Renal cortex interstitium (tissue), 11 donors: ENCODE measurements around the gene IL22. TPM values are rescaled to one million over a fixed set of nuclear protein-coding genes. Genes with fewer than 3 reads are reported as not detected.
A peak's percentile ranks its signal among the peaks of the same experiment; 100 is the strongest.
"Not testable (repeated sequence)": the region's sequence is repeated elsewhere in the genome, so short reads cannot be mapped to it uniquely, and the experiment has no call there.

Experiments
- DNase-seq, 11 donors: peaks; one replicate each; pipeline ENCODE4 v3.0.0-alpha.2; 2013; ENCODE audit warnings: low read depth in 9 of 11, low spot score in 4 of 11; ENCODE audit errors: extremely low read depth in 1 of 11
- polyA plus RNA-seq, 3 donors: library from polyadenylated mRNA; unstranded; fragments of 120-200 nt; gene quantifications; one replicate each; pipeline ENCODE4 v1.2.1, GENCODE V29; 2013; ENCODE audit not compliant: insufficient read length in 3 of 3

Gene IL22
- polyA plus RNA-seq, 3 donors = not detected

DNA sequence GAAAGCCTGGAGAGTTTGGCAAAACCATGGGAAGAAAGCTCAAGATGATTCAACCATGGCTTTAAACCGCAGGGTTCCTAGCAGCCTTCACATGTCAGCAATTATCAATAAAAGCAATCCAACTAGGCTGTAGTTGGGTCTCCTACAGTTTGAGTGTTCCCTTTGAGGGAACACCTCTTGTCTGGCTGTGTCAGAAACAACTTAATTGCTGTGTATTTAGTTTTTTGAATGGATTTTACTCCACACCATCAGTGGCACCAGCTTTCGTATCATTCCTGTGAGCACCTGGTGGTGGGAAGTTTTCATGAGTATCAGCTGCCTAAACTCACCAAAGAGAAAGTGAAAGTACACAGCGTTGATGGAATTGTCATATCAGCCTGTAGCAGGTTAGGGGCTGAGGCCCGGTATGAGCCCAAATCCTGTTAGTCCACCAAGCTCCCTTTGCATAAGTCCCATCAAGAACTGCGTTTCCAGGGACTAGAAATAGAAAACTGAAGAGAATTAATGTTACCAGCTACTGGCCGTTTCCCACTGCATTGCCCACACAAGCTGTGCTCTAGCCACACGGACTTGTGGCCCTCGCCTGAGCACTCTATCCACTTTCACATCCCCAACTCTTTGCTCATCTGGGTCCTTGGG lies 16.9 kb downstream of the IL22 start:
- DNase-seq = no peak

DNA sequence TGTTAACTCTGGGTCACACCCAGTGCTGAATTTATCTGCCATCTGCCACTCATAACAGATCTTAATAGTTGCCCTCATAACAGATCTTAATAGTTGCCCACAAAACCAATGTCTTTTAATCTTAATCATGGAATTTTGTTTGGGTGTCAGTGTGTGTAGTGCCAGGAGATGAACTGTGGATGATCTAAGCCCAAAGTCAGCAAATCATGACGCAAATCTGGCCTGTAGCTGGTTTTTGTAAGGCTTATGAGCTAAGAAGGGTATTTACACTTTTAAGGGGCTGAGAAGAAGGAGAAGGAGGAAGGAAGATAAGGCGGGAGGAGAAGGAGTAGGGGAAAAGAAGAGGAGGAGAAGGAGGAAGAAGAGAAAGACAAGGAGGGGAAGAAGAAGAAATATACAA lies 17.8 kb downstream of the IL22 start:
- no peak for DNase-seq

DNA sequence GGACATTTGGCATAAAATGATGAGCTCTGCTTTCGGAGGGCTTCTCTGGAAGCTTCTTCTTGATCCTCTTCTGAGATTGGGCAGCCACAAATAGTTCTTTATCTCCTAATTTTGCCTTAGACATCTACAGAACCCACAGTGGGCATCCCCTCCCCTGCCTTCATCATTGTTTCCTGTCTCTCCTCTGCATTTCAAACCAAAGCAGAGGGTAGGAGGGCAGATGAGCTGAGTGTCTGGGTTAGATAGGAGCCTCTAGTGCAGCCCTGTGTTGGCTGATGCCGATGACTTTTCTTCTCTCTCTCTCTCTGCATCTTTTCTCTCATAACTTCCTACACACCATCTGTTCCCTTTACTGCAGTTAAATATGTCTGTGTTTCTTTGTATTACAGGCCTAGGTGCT lies 19.3 kb downstream of the IL22 start:
- no peak for DNase-seq

DNA sequence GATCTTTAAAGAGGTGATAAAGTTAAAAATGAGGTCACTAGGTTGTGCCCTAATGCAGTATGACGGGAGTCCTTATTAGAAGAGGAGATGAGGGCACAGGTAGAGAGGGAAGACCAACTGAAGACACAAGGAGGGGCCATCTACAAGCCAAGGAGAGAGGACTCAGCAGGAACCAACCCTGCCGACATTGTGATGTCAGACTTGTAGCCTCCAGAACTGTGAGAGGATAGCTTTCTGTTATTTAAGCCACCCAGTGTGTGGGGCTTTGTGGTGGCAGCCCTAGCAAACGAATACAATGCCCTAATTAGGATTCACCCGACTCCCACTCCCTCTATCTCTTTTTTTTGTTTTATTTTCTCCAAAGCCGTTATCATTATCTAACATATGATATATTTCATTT lies 19.9 kb downstream of the IL22 start:
- DNase-seq = no peak

DNA sequence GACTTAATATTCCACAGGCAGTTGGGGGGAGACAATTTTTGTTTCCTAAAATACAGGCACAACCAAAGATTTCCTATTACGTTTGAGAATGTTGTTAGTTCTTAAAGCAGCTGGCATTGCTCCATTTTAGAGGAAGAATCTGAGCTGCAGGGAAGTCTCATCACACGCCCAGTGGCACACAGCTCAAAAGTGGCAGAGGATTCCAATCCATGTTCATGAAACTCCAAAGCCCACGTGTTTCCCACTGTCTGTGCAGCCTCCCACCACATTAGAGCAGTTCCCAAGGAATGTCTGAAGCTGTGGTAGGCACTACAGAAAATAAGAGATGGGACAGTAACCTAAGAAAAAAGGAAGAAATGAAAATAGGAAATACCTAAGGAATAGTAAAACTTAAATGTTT lies 21.7 kb downstream of the IL22 start:
- no peak for DNase-seq

DNA sequence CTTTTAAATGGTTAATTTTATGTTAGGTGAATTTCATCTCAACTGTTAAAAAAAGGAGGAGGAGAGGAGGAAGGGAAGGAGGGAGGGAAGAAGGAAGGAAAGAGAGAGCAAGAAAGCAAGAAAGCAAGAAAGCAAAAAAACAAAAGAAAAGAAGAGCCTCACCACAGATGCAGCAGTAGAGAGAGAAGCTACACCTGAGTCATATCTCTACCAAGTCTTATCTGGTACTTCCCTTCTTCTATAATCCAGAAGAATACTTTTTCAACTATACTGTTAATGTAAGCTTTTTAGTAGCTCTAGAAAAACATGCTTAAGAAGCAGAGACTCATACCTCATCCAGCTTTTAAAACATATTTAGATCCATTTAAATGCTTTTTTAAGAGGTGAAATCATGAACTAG lies 22.2 kb downstream of the IL22 start:
- no peak for DNase-seq

DNA sequence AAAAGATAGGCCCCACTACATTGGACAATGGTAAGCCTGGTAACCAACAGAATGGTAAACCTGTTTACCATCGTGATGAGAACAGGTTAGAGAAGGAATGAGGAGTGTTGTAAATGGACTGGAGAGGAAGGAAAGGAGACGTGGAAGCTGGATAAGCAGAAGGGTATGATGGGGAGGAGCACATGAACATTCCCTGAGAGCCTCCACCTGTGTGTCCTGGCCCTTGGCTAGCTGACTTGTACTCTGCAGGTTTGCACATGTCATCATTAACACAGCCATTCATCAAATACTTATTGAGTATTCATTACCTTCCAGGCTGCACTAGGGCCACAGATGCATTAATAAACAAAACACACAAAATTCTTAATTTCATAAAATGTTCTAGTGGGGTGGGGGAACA lies 23.4 kb downstream of the IL22 start:
- no peak for DNase-seq

DNA sequence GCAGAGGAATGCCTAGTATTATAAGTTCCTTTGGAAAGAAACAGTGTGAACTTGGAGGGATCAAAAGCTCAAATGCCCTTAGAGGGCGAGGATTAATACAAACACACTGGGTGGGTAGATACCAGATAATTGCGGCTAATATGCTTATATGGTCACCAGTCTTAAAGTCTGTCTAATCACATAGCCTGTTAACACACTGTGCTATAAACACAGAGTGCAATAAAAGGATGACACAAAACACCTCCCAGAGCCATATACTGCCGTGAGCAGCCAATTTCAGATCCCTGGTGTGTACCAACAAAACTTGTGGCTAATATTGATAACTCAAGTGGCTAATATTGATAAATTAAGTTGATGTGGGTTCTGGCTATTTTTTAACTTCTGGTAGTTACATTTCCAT lies 26.0 kb downstream of the IL22 start:
- no peak for DNase-seq

DNA sequence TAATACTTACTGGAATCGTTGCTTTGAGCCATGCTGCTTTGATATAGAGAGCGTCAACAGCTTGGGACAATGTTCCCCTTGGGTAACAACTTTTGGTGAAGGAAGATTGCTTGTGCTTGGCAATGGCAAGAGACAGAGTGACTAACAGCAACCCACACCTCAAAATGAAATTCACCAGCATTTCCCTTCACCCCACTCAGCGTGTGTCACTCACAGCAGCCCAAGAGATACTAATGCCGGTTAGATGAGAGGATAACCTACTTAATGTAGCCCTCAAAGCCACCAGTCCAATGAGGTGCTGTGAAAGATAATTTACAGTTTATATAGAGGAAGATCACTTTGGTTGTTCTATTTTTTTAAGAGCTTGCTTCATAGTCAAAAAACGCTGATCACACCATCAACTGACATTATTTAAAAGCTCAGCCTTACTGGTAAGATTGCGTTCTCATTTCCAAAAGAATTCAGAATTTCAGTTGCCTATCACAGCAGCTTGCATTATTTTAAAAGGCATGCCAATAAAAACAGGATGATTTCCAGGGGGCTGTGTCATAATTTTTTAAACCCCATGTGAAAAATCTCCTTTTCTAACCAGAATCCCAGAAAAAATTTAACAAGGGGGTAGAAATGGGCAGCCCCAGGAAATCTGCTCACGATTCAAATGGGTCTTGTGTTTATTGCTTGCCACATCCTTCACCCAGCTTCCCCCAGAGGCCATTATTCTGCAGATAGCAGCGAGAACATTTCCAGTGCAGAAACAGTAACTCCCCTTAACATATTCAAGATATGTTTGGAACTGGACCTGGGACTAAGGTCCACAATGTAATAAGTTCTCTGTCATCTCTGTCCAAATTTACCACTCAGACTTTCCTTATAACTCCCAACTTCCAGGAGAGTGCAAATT lies 27.6 kb downstream of the IL22 start, which contains the start of gene IL26:
TSS of gene IL26 (minus strand) at position 235 of the 901 bp plus-strand sequence. CDS start at position 181, 54 bp downstream.
- DNase-seq = no peak

DNA sequence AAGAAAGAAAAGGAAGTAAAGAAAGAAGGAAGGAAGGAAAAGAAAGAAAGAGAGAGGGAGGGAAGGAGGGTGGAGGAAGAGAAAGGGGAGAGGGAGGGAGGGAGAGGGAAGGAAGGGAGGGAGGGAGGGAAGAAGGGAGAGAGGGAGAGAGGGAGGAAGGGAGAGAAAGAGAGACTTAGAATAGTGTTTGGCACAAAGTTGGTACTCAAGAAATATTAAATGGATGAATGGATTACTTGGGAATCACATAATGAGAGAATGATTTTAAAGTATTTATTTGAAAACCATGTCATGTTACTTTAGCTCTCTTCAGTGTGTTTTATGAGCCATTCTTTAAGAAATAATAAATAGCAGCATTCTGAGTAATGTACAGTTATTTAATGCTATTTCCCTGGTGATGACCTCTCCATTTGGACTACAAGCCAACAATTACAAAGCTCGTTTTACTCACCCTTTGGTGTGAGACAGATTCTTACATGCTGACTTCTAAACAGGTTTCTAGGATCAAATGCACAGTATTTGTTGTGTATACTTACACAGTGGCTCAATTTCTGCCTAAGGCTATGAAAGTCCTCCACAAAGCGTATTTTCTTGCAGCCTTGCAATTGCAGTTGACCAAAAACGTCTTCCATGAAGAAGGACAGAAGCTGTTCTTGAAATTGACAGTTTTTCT lies 28.7 kb downstream of the IL22 start:
- peak in 1 of 11 donors; percentile 33 for DNase-seq

DNA sequence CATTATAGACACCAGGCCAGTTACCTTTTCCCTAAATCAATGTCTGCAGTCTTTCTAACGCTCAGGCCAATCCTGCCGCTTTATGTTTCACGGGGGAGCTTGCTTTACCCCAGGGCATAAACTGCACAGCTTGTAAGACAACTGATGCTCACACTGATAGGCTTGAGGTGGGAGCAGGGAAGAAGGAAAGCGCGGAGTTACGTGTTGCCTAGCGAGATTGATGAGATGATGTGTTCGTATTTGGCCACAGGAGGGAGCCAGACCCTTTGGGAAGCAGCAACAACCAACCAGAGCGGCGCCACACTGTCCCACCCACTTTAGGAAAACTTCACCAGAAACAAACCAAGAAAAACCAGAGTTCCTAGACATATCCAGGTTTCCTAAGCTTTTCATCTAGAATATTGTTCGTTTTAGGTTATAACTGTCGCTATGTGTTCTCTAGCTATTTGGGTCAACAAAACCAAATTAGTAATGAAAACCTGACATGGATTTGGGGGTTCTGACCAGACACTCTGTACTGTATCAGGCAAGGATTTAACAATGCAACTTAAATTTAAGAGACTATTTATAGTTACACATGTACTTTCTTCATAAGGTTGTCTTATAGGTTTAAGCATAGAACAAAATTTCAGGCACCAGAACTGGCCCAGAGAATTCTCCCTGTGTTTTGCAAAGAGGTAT lies 30.2 kb downstream of the IL22 start:
- peak; percentile 63 to 87 (median 75) for DNase-seq

DNA sequence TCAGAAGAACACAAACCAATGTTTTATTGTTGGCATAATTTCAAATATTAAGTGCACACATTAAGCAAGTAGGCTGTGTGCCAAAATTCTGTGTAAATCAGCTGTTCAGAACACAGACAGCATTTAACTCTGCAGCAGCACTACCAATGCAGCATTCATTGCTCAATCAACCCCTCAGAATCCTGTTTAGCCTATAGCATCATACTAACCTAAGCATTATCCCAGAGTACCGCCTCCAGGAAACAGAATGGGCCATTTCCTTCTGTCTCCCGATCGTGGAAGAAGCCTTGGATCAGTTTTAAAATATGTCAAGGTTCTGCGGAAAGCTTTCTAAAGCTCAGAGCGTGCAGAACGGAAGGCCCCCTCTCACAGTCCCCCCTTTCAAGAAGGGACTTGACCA lies 31.1 kb downstream of the IL22 start:
- no peak for DNase-seq

DNA sequence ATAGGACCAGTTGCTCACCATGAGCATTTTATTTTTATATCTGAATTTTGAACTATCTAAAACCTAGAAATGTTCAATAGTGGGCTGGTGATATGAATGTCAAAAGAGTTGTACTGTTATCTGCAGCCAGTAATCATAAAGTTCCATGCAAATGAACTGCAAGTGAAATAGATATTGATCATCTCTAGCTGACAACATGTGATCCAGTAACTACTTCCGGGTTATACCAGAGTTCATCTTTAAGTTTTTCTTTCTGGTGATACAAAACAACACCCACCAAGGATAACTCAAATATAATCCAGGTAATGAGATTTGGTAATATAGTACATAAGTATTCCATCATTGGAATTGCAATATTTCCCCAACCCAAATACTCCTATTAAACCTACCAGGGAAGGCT lies 31.9 kb downstream of the IL22 start:
- DNase-seq = no peak

DNA sequence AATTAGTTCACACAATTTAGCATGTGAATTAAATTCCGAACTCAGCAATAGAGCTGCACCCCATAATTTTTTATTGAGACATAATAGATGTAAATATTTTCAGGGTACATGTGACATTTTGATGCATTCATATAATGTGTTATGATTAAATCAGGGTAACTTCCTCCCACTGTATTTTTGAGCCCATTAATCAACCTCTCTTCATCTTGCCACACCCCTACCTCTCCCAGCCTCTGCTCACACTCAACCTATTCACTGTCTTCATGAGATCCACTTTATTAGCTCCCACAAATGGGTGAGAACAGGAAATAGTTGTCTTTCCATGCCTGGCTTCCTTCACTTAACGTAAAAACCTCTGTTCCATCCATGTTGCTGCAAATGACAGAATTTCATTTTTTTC lies 42.5 kb downstream of the IL22 start:
- DNase-seq = no peak

DNA sequence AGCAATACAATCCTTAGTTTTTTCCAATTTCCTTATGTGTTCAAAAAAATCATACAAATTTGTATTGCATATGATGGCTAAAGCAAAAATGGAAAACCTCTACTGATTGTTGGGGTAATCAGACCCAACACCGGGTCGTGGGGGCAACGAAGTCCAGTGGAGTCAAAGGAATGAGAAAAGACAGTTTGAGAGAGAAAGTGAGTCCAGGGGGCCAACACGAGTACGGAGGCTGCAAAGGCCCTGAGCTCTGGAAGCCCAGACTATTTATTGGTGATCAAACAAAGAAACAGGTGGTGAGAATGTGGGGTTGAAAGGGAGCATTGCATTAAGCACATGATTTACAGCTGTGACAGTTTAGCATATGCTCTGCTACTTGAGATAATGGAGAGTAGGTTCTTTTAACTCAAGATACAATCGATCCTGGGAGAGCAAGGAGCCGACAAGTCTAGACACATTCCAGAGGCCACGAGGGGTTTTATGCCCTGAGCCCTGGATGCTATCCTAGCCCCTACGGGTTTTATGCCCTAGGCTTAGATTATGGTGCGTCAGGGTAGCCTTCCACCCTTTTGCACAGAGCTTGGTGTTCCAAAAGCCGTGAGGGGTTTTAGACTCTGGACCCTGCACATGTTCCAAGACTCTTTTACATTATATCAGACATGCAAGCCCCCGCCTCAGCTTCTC lies 44.2 kb downstream of the IL22 start:
- DNase-seq = not testable (repeated sequence)

DNA sequence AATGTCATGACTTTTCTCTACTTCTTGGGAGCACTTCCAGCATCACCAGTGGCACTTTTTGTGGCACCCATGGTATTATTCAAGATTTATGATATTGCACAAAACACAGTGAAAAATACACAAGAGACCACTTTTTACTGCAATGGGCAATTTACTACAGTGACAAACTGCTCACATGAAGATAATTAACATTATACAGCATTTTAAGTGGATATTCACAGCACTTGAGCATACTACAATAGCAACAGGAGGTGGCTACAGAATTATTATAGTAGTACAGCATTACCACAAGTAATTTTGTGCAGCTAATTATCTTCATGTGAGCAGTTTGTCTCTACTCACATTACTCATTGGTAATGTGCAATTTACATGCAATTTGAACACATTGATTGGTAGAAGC lies 46.1 kb downstream of the IL22 start:
- no peak for DNase-seq

DNA sequence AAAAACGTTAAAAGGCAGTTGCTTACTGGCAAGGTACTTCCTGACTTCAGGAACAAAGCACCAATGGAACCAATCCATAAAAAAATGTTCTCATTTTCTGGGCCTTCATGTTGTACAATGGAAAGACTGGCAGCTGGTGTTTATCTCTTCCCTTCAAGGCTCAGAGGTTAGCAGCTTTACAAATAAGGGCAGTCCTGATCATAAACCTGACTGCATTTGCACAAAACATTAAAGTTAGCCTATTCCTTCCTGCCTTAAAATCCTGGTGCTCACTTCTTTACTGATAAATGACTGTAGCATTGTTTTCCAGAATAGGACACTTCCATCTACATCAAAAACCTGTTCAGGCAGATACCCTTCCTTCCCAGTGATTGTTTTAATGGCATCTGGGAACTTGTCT lies 47.0 kb downstream of the IL22 start:
- no peak for DNase-seq

DNA sequence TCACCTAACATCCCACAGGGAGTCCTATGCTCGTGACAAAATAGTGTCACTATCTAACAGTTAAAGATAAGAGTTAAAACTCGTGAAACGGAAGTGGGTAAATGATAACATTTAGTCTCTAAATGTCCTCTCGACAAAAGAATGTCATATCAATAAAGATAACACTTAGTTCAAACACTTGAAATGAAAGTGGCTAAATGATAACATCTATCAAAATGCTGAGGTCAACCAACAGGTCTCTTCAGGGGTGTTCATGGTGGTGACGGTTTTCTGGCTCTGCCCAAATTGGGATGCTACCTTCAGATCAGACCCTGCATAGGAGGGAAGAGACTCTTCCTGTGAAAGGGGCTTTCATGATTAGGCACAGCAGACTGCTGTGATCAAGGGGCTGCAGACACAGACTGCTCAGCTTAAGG lies 49.9 kb downstream of the IL22 start:
- no peak for DNase-seq

DNA sequence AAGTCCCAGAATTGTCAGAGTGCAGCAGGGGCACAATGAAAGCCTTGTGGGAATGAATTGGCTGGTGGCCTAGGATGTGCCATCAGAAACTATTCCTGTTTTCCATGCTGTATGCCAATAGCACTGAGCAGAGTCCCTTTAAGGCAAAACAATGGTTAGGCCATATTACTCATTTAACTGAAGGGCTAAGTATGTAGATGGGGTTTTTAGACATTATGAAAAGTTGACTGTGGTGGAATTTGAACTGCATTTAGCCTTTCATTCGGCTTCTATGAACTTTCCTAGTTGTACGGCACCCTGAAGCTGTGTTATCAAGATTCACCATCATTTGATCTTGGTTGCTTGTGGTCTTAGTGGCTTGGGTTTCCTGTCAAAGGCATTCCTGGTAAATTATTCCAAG lies 52.5 kb downstream of the IL22 start:
- no peak for DNase-seq
